HG03135 (cell line): ENCODE results near the gene TPX2.

Experiments used
- ATAC-seq: cut with Tn5 transposase; IDR thresholded peaks from one replicate; pipeline ENCODE4 v1.9.1; 2021; ENCODE audit warnings: mild to moderate bottlenecking, moderate library complexity; ENCODE audit not compliant: unreplicated experiment

Gene TPX2

DNA sequence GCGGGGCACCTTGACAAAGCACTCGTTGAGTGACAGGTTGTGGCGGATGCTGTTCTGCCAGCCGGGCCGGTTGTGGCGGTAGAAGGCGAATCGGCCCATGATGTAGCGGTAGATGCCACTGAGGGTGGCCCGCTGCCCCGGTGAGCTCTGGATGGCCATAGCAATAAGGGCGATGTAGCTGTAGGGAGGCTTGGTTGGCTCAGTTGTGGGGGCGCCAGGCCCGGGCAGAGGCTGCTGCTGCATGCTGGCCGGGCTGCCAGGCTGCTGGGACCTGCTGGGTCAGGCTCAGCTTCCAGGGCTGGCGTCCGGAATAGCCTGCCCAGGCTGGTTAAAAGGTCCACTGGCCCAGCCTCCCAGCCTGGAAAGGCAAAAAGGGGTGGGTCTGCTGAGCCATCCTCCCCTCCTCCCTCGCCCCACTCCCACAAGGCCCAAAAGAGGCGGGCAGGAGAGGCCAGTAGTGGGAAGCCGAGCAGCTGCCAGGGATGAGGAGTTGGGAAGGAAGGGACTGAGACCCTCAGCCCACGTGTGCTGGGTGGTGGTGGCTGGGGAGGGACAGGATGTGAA, 106.3 kb downstream of the TPX2 start, which contains the start of gene FOXS1:
Gene FOXS1 (minus strand): TSS at position 305 of the 564 bp plus-strand sequence. CDS start 62 bp downstream, at position 243.
- ATAC-seq = no peak

DNA sequence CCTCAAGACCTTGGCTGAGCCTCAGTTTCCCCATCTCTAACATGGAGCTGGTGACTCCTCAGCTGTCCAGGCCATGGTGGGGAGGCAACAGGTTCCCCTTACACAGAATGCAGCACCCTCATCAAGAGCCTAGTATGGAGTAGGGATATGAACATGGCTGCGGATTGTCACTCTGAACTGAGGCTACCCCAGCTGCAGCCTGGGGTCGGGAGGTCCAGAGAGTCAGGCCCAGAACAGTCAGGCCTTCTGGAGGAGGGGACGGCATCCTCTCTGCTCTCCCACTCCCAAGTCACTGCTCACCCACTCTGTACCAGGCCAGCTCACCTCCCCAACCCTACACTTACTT, 107.7 kb downstream of the TPX2 start:
- no peak for ATAC-seq

DNA sequence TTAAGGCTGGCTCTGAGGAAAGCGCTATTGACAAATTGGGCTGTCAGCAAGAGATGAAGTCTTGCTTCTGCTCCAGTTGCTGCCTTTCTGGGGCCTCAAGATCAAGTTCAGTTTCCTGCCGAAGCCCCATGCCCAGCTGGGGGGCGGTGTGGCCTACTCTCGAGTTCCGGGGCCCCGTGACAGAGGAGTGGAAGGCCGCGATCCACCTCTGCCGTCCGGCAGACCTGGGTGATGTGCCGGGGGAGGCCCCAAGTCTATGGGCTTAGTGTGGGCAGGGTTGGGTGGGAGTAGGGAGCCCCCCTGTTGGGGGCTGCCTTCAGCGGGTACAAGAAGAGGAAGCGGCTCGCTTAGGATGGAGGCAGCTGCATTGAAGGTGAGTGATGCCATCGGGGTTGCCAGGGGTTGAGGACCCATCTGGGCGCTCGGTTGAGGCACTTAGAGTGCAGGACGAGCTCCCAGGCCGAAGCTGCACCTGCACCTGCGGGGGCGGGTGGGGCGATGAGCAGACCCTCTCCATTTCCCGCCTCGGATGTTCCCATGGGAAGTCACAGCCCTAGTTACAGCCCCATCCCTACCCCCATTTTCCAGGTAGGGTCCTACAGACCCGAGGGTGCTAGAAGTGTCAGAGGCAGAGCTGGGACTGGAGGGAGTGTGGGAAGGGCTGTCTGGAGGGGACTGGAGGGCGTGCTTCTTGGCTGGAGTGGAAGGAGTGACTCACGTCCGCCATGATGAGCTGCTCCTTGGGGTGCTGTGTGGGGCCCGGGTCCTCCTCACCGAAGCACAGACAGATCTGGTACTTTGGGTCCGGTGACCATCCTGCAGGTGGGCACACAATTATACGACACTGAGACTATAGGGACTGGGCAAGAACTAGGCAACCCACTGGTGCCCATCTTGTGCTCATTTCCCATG, 109.3 kb downstream of the TPX2 start:
- no peak for ATAC-seq

DNA sequence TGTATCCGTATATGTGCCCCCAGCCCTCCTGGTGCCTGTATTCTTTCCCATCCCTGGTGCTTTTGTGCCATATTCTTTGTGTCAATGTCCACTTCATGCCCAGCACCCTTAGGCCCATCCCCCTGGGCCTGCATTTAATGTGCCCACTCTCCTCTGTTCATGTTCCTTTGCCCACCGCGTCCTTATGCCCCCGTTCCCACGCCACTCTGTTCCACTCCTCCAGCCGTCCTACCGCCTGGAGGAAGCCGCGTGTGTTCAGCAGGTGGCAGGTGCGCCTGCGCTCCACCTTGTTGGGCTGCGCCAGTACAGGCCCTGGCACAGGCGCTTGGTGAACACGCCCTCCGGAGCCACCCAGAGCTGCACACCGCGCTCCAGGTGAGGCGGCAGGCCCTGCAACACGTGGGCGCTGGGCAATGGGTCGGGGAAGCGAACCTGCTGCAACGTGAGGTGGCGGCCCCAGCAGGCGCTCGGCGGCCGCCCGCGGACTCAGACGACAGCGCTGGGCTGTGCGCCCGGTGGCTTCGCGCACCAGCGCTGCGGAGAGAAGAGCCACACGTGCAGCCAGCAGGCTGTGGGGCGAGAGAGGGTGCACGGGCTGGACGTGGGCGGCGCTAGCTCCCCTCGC, 110.3 kb downstream of the TPX2 start:
- ATAC-seq = no peak
